ENCODE measurements around the gene R3HDML.
"Not testable (repeated sequence)": the region's sequence is repeated elsewhere in the genome, so short reads cannot be mapped to it uniquely, and the experiment has no call there.

The R3HDML gene

DNA sequence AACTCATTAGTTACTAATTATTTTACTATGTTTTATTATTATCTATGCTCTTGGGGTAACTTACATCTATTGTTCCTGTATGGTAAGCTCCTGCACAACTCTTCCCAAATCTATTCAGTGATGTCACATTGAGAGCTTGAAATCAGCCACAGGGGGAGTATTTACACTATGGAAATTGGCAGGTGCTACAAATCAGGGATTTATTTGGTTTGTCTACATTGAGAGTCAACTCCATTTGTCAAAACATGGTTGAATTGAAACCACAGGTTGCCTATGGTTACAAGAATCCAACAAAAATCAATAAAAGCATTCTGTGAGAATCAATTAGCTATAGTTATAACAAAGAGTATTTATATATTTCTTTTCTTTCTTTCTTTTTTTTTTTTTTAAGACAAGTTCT is 22.0 kb upstream of the R3HDML start:
- Mint-ChIP-seq H3K27me3 (no peaks in the 10 kb centered on the region), H3K4me3 (no peak overlapping the region), H3K9me3 (no peaks in the 10 kb centered on the region), H3K36me3 (no peaks in the 10 kb centered on the region), H3K27ac (no peak overlapping the region), H3K4me1 (peaks cover 12% of the 10 kb centered on the region)

GRCh38 chr20:44319839-44320422 is 16.9 kb upstream of the R3HDML start:
- Mint-ChIP-seq H3K4me1 (no peaks in the 10 kb centered on the region), H3K27ac (peak overlapping the region; percentile 51), H3K4me3 (no peak overlapping the region), H3K36me3 (no peaks in the 10 kb centered on the region), H3K9me3 (no peaks in the 10 kb centered on the region), H3K27me3 (peaks cover 2% of the 10 kb centered on the region)

DNA sequence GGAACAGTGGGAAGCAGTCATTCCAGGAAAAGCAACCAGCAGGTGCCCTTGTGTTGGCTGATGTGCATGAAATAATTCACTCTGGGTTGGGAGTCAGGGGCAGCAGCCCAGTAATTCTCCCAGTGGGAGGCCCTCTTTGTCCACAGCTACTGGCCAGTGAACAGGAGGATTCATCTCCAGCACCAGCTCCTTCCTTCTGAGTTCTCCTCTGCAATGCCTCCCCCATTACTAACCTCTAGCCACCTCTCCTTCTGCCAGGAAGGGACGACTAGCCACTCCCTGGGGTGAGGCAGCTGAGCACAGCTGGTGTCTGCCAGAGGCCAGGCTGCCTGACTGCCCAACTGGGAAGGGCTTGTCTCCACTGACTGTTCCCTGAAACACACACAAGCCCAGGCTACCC is 12.5 kb upstream of the R3HDML start:
- Mint-ChIP-seq H3K9me3 (no peaks in the 10 kb centered on the region), H3K4me1 (no peaks in the 10 kb centered on the region), H3K27ac (no peak overlapping the region), H3K4me3 (no peak overlapping the region), H3K36me3 (no peaks in the 10 kb centered on the region), H3K27me3 (peaks cover 3% of the 10 kb centered on the region)

GRCh38 chr20:44326391-44327159 is 10.3 kb upstream of the R3HDML start:
- peaks cover 3% of the 10 kb centered on the region for H3K27me3 Mint-ChIP-seq
- no peaks in the 10 kb centered on the region for H3K4me1 Mint-ChIP-seq
- peak overlapping the region; percentile 58 for H3K4me3 Mint-ChIP-seq
- H3K9me3 Mint-ChIP-seq = no peaks in the 10 kb centered on the region
- no peak overlapping the region for H3K27ac Mint-ChIP-seq
- H3K36me3 Mint-ChIP-seq = no peaks in the 10 kb centered on the region

DNA sequence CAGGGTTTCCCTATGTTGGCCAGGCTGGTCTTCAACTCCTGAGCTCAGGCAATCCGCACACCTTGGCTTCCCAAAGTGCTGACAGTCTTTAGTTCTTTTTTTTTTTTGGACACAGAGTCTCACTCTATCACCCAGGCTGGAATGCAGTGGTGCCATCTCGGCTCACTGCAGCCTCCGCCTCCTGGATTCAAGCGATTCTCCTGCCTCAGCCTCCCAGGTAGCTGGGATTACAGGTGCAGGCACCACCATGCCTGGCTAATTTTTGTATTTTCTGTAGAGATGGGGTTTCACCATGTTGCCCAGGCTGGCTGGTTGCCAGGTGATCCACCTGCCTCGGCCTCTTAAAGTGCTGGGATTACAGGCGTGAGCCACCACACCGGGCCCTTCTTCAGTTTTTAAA is 9.1 kb upstream of the R3HDML start:
- H3K36me3 Mint-ChIP-seq, H3K27ac Mint-ChIP-seq, H3K4me1 Mint-ChIP-seq, H3K9me3 Mint-ChIP-seq, H3K27me3 Mint-ChIP-seq: not testable (repeated sequence)
- peak overlapping the region; percentile 69 for H3K4me3 Mint-ChIP-seq

GRCh38 chr20:44328428-44328827 is 8.4 kb upstream of the R3HDML start:
- H3K36me3 Mint-ChIP-seq = no peaks in the 10 kb centered on the region
- no peak overlapping the region for H3K4me3 Mint-ChIP-seq
- peaks cover 3% of the 10 kb centered on the region for H3K27me3 Mint-ChIP-seq
- H3K4me1 Mint-ChIP-seq = no peaks in the 10 kb centered on the region
- no peak overlapping the region for H3K27ac Mint-ChIP-seq
- H3K9me3 Mint-ChIP-seq = no peaks in the 10 kb centered on the region

GRCh38 chr20:44331201-44331600 is 5.6 kb upstream of the R3HDML start:
- no peaks in the 10 kb centered on the region for H3K36me3 Mint-ChIP-seq
- H3K9me3 Mint-ChIP-seq = no peaks in the 10 kb centered on the region
- no peak overlapping the region for H3K4me3 Mint-ChIP-seq
- H3K27me3 Mint-ChIP-seq = peaks cover 1% of the 10 kb centered on the region
- no peaks in the 10 kb centered on the region for H3K4me1 Mint-ChIP-seq
- H3K27ac Mint-ChIP-seq = no peak overlapping the region

- H3K36me3 Mint-ChIP-seq = no peaks in the 10 kb centered on the region
These were observed 2.5 kb upstream of the R3HDML start for GRCh38 chr20:44334306-44334705.

GRCh38 chr20:44334709-44335108 is 2.1 kb upstream of the R3HDML start:
- no peaks in the 10 kb centered on the region for H3K36me3 Mint-ChIP-seq
- H3K9me3 Mint-ChIP-seq = no peaks in the 10 kb centered on the region
- H3K4me3 Mint-ChIP-seq = no peak overlapping the region
- no peaks in the 10 kb centered on the region for H3K27me3 Mint-ChIP-seq
- no peaks in the 10 kb centered on the region for H3K4me1 Mint-ChIP-seq
- no peak overlapping the region for H3K27ac Mint-ChIP-seq

More at GRCh38 chr20:44334306-44334705, 2.5 kb upstream of the R3HDML start:
- Mint-ChIP-seq H3K27ac (no peak overlapping the region), H3K4me3 (no peak overlapping the region), H3K4me1 (no peaks in the 10 kb centered on the region), H3K9me3 (no peaks in the 10 kb centered on the region), H3K27me3 (no peaks in the 10 kb centered on the region)

- no peaks in the 10 kb centered on the region for H3K4me1 Mint-ChIP-seq
- no peaks in the 10 kb centered on the region for H3K27me3 Mint-ChIP-seq
- H3K36me3 Mint-ChIP-seq = no peaks in the 10 kb centered on the region
- H3K9me3 Mint-ChIP-seq = no peaks in the 10 kb centered on the region
- H3K4me3 Mint-ChIP-seq = no peak overlapping the region
- no peak overlapping the region for H3K27ac Mint-ChIP-seq
These were observed 1.2 kb upstream of the R3HDML start for GRCh38 chr20:44335675-44336074.

- Mint-ChIP-seq H3K4me1 (no peaks in the 10 kb centered on the region), H3K27ac (no peak overlapping the region)
These were observed 757 bp upstream of the R3HDML start for GRCh38 chr20:44336086-44336485.

GRCh38 chr20:44342248-44342647 is 5.4 kb downstream of the R3HDML start:
- Mint-ChIP-seq H3K4me3 (no peak overlapping the region), H3K27me3 (no peaks in the 10 kb centered on the region), H3K9me3 (no peaks in the 10 kb centered on the region), H3K36me3 (no peaks in the 10 kb centered on the region), H3K4me1 (no peaks in the 10 kb centered on the region), H3K27ac (peak overlapping the region; percentile 17)

More at GRCh38 chr20:44336086-44336485, 757 bp upstream of the R3HDML start:
- no peaks in the 10 kb centered on the region for H3K9me3 Mint-ChIP-seq
- H3K4me3 Mint-ChIP-seq = no peak overlapping the region
- no peaks in the 10 kb centered on the region for H3K27me3 Mint-ChIP-seq
- H3K36me3 Mint-ChIP-seq = no peaks in the 10 kb centered on the region

DNA sequence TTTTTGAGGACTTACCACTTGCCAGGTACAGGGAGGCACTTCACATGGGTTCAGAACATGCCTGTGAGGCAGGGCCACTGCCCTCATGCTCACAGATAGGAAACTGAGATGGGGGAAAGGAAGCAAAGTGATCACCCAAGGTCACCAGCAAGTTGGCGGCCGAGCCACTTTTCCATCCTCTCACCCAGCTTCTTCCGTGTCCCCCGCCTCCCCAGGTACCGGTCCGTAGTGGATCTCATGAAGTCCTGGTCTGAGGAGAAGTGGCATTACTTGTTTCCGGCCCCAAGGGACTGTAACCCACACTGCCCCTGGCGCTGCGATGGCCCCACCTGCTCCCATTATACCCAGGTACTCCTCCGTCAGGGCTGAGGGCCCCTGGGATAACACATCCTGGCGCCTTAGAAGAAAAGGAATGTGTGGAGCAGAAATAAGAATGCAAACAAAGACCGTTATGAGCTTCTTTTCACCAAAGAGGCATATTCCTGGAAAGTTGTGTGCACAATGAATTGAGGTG is 6.4 kb downstream of the R3HDML start:
- no peaks in the 10 kb centered on the region for H3K4me1 Mint-ChIP-seq
- H3K27me3 Mint-ChIP-seq = no peaks in the 10 kb centered on the region
- H3K27ac Mint-ChIP-seq = no peak overlapping the region
- no peaks in the 10 kb centered on the region for H3K9me3 Mint-ChIP-seq
- no peak overlapping the region for H3K4me3 Mint-ChIP-seq
- no peaks in the 10 kb centered on the region for H3K36me3 Mint-ChIP-seq

DNA sequence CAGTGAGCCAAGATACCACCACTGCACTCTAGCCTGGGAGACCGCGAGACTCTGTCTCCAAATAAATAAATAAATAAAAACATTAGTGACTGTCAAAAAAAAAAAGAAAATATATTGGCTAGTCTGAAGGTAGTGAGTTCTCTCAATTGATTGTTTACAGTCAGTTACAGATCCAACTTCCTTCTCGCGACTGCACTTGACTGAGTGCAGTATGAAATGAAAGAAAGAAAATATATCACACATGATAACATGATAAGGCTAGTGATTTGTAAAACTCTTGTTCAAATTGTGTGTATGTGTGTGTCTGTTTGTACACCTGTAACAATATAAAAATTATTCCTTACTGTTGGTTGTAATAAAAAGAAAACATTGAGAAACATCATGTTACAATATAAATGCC is 7.9 kb downstream of the R3HDML start:
- no peak overlapping the region for H3K4me3 Mint-ChIP-seq
- no peak overlapping the region for H3K27ac Mint-ChIP-seq
- peaks cover 1% of the 10 kb centered on the region for H3K27me3 Mint-ChIP-seq
- H3K9me3 Mint-ChIP-seq = no peaks in the 10 kb centered on the region
- H3K36me3 Mint-ChIP-seq = no peaks in the 10 kb centered on the region
- no peaks in the 10 kb centered on the region for H3K4me1 Mint-ChIP-seq

DNA sequence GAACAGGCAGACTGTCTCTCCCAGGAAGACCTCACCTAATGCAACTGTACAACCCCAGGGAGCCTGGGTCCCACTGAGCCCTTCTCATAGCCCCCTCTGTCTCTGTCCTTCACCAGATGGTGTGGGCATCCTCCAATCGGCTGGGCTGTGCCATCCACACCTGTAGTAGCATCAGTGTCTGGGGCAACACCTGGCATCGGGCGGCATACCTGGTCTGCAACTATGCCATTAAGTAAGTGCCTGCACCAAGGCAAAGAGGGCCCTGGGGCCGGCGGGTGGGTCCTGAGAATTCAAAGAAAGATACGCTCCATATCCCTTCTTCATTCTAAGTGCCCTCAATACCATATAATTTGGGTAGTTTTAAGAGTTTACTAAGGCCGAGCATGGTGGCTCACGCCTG is 8.3 kb downstream of the R3HDML start:
- H3K27ac Mint-ChIP-seq = no peak overlapping the region
- H3K36me3 Mint-ChIP-seq = no peaks in the 10 kb centered on the region
- H3K4me3 Mint-ChIP-seq = no peak overlapping the region
- H3K27me3 Mint-ChIP-seq = peaks cover 1% of the 10 kb centered on the region
- H3K9me3 Mint-ChIP-seq = no peaks in the 10 kb centered on the region
- H3K4me1 Mint-ChIP-seq = no peaks in the 10 kb centered on the region

- H3K4me1 Mint-ChIP-seq, H3K27ac Mint-ChIP-seq, H3K27me3 Mint-ChIP-seq, H3K9me3 Mint-ChIP-seq, H3K36me3 Mint-ChIP-seq, H3K4me3 Mint-ChIP-seq: not testable (repeated sequence)
These were observed 9.1 kb downstream of the R3HDML start for GRCh38 chr20:44345941-44346340.
